ENCODE data around the gene ODAD2. TPM values are rescaled to one million over a fixed set of nuclear protein-coding genes. Genes with fewer than 3 reads are reported as not detected.
"Not testable (repeated sequence)": the region's sequence is repeated elsewhere in the genome, so short reads cannot be mapped to it uniquely, and the experiment has no call there.

ODAD2 gene
- total RNA-seq, 4 donors from 2014 or later = 0.31 to 3.2 TPM; not detected in 2

- DNase-seq (ENCODE audit: low spot score) = no peak
- ATAC-seq (ENCODE audit: low FRiP score) = no peak
- no peak for TF ChIP-seq CTCF (IDR thresholded peaks at IDR 0.05)
These were observed 84.0 kb downstream of the ODAD2 start for GRCh38 chr10:27914888-27915287.

GRCh38 chr10:27912231-27912630, 86.6 kb downstream of the ODAD2 start:
- ATAC-seq (ENCODE audit: low FRiP score) (no peak), DNase-seq (ENCODE audit: low spot score) (no peak)
- TF ChIP-seq CTCF (IDR thresholded peaks at IDR 0.05) = no peak

GRCh38 chr10:27911539-27911938, 87.3 kb downstream of the ODAD2 start:
- ATAC-seq (ENCODE audit: low FRiP score) (peak; percentile 68), DNase-seq (ENCODE audit: low spot score) (no peak)
- no peak for TF ChIP-seq CTCF (IDR thresholded peaks at IDR 0.05)

- ATAC-seq (ENCODE audit: low FRiP score) (no peak), DNase-seq (ENCODE audit: low spot score) (no peak)
- TF ChIP-seq CTCF (IDR thresholded peaks at IDR 0.05) = no peak
These were observed 87.9 kb downstream of the ODAD2 start for GRCh38 chr10:27911011-27911410.

- no peak for DNase-seq (ENCODE audit: low spot score)
- no peak for TF ChIP-seq CTCF (IDR thresholded peaks at IDR 0.05)
- no peak for ATAC-seq (ENCODE audit: low FRiP score)
These were observed 90.6 kb downstream of the ODAD2 start for GRCh38 chr10:27908231-27908630.

GRCh38 chr10:27899485-27899884, 99.4 kb downstream of the ODAD2 start:
- not testable (repeated sequence) for ATAC-seq (ENCODE audit: low FRiP score); DNase-seq (ENCODE audit: low spot score)

- DNase-seq (ENCODE audit: low spot score) (no peak), ATAC-seq (ENCODE audit: low FRiP score) (no peak)
- TF ChIP-seq CTCF (IDR thresholded peaks at IDR 0.05) = no peak
These were observed 99.8 kb downstream of the ODAD2 start for GRCh38 chr10:27899058-27899457.
